ENCODE measurements around the gene TOMM40. TPM values are rescaled to one million over a fixed set of nuclear protein-coding genes. Genes with fewer than 3 reads are reported as not detected.

The TOMM40 gene
- total RNA-seq, 1 donor, result 57.9 TPM

GRCh38 chr19:44848036-44848811, 42.8 kb upstream of the TOMM40 start:
- H3K4me3 ChIP-seq (ENCODE audit: low read depth, low read length), result peak overlapping the region; percentile 91
- peak; percentile 75 for DNase-seq (ENCODE audit: low read depth)
- no peak for TF ChIP-seq CTCF (IDR thresholded peaks at IDR 0.05; ENCODE audit: insufficient read depth, low read depth, low read length)

GRCh38 chr19:44848812-44849447, 42.1 kb upstream of the TOMM40 start:
- peak; percentile 29 for DNase-seq (ENCODE audit: low read depth)
- H3K4me3 ChIP-seq (ENCODE audit: low read depth, low read length), result peak overlapping the region; percentile 91
- no peak for TF ChIP-seq CTCF (IDR thresholded peaks at IDR 0.05; ENCODE audit: insufficient read depth, low read depth, low read length)

GRCh38 chr19:44850641-44851109, 40.4 kb upstream of the TOMM40 start:
- H3K4me3 ChIP-seq (ENCODE audit: low read depth, low read length), result no peak overlapping the region
- TF ChIP-seq CTCF (IDR thresholded peaks at IDR 0.05; ENCODE audit: insufficient read depth, low read depth, low read length), result no peak
- no peak for DNase-seq (ENCODE audit: low read depth)

GRCh38 chr19:44851427-44851826, 39.6 kb upstream of the TOMM40 start:
- DNase-seq (ENCODE audit: low read depth), result no peak
- TF ChIP-seq CTCF (IDR thresholded peaks at IDR 0.05; ENCODE audit: insufficient read depth, low read depth, low read length), result no peak
- H3K4me3 ChIP-seq (ENCODE audit: low read depth, low read length), result no peak overlapping the region

- no peak for DNase-seq (ENCODE audit: low read depth)
- H3K4me3 ChIP-seq (ENCODE audit: low read depth, low read length), result no peak overlapping the region
- TF ChIP-seq CTCF (IDR thresholded peaks at IDR 0.05; ENCODE audit: insufficient read depth, low read depth, low read length), result no peak
Measured at GRCh38 chr19:44855606-44856005, 35.4 kb upstream of the TOMM40 start.

GRCh38 chr19:44856421-44857083, 34.5 kb upstream of the TOMM40 start:
- no peak overlapping the region for H3K4me3 ChIP-seq (ENCODE audit: low read depth, low read length)
- no peak for TF ChIP-seq CTCF (IDR thresholded peaks at IDR 0.05; ENCODE audit: insufficient read depth, low read depth, low read length)
- DNase-seq (ENCODE audit: low read depth), result no peak
